SK-N-MC (cell line): ENCODE measurements around the gene PVR.
"Not testable (repeated sequence)": the region's sequence is repeated elsewhere in the genome, so short reads cannot be mapped to it uniquely, and the experiment has no call there.

Source experiments
- DNase-seq: peaks from one replicate; pipeline ENCODE4 v3.0.0-alpha.2; 2011; ENCODE audit warnings: low read depth, low spot score
- H3K27ac ChIP-seq: fragments of 200-600 bp; sonication (generic); 2 replicates; pipeline ENCODE4 v1.5.1; 2016; ENCODE audit warnings: mixed run types
- H3K36me3 ChIP-seq: fragments of 200-600 bp; sonication (generic); 2 replicates; pipeline ENCODE4 v1.6.1; 2017; ENCODE audit warnings: antibody characterized with exemption, low read length, mixed read lengths; ENCODE audit not compliant: insufficient read depth
- H3K4me3 ChIP-seq: fragments of 200-600 bp; sonication (generic); 2 replicates; pipeline ENCODE4 v1.5.1; 2016
- H3K9ac ChIP-seq: fragments of 200-600 bp; sonication (generic); 2 replicates; pipeline ENCODE4 v1.8.0; 2017; ENCODE audit warnings: mixed run types, mixed read lengths; ENCODE audit not compliant: insufficient read length
- H3K9me3 ChIP-seq: fragments of 200-600 bp; sonication (generic); 2 replicates; pipeline ENCODE4 v1.6.1; 2017; ENCODE audit warnings: low read depth, mild to moderate bottlenecking, antibody characterized with exemption, low read length, moderate library complexity, mixed read lengths
- EZH2 ChIP-seq: fragments of 200-600 bp; sonication (generic); IDR thresholded peaks from one replicate; pipeline ENCODE4 v1.6.1; 2017; ENCODE audit warnings: antibody characterized with exemption
- FOXP2 ChIP-seq: optimal IDR thresholded peaks from 2 replicates; pipeline ENCODE3; 2011; ENCODE audit warnings: mild to moderate bottlenecking, moderate library complexity; ENCODE audit not compliant: insufficient read depth; ENCODE audit errors: extremely low read length, control extremely low read depth
- POLR2AphosphoS5 ChIP-seq: IDR thresholded peaks from 2 replicates; pipeline ENCODE4 v1.6.1; 2012; ENCODE audit warnings: mild to moderate bottlenecking, low read depth, low read length, borderline replicate concordance

PVR gene

DNA sequence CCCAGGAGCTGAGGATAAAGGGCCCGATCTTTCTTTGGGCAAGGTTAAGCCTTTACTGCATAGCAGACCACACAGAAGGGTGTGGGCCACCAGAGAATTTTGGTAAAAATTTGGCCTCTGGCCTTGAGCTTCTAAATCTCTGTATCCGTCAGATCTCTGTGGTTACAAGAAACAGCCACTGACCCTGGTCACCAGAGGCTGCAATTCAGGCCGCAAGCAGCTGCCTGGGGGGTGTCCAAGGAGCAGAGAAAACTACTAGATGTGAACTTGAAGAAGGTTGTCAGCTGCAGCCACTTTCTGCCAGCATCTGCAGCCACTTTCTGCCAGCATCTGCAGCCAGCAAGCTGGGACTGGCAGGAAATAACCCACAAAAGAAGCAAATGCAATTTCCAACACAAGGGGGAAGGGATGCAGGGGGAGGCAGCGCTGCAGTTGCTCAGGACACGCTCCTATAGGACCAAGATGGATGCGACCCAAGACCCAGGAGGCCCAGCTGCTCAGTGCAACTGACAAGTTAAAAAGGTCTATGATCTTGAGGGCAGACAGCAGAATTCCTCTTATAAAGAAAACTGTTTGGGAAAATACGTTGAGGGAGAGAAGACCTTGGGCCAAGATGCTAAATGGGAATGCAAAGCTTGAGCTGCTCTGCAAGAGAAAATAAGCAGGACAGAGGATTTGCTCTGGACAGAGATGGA lies 19.1 kb downstream of the PVR start:
- H3K4me3 ChIP-seq = no peak overlapping the region
- H3K36me3 ChIP-seq = peaks cover 45% of the 10 kb centered on the region
- TF ChIP-seq EZH2 = no peak
- no peak for TF ChIP-seq FOXP2
- TF ChIP-seq POLR2AphosphoS5 = no peak
- H3K27ac ChIP-seq = no peak overlapping the region
- H3K9ac ChIP-seq = no peak overlapping the region
- H3K9me3 ChIP-seq = no peaks in the 10 kb centered on the region
- no peak for DNase-seq

DNA sequence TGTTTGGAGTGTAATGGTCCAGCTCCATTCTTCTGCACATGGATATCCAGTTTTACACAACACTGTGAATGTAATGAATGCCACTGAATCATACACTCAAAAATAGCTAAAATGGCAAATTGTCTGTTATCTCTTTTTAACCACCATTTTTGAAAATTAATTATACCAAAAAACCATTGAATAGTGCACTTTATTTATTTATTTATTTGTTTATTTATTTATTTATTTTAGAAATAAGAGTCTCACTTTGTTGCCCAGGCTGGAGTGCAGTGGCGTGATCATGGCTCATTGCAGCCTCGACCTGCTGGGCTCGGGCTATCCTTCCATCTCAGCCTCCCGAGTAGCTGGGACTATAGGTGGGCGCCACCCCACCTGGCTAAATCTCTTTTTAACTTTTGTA lies 20.3 kb downstream of the PVR start:
- TF ChIP-seq FOXP2 (no peak), POLR2AphosphoS5 (no peak), EZH2 (no peak)
- H3K4me3 ChIP-seq = no peak overlapping the region
- no peaks in the 10 kb centered on the region for H3K9me3 ChIP-seq
- H3K9ac ChIP-seq = no peak overlapping the region
- no peak overlapping the region for H3K27ac ChIP-seq
- no peak for DNase-seq
- H3K36me3 ChIP-seq = peaks cover 33% of the 10 kb centered on the region; the same call in 1 of the 2 replicates

DNA sequence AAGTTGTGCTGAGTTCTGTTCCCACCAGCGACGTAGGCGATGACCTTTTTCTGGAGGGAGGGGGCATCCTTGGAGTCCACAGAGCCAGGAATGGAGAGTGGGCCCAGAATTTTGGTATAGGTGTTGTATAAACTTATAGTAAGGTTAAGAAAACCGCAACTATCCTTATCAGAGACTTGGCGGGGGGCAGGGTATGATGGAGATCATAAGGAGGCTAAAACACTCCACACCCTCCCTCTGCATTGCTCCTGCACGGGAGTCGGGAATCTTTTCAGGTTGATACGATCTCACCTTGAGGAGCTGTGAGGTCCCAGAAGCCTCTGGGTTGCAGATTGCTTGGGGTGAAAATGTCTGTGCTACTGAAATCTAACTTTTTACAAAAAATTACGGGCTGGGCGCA lies 21.3 kb downstream of the PVR start:
- no peak overlapping the region for H3K9ac ChIP-seq
- TF ChIP-seq FOXP2 (no peak), POLR2AphosphoS5 (no peak), EZH2 (no peak)
- H3K9me3 ChIP-seq = no peaks in the 10 kb centered on the region
- DNase-seq = no peak
- H3K4me3 ChIP-seq = no peak overlapping the region
- H3K36me3 ChIP-seq = peaks cover 26% of the 10 kb centered on the region; the same call in 1 of the 2 replicates
- H3K27ac ChIP-seq = no peak overlapping the region

DNA sequence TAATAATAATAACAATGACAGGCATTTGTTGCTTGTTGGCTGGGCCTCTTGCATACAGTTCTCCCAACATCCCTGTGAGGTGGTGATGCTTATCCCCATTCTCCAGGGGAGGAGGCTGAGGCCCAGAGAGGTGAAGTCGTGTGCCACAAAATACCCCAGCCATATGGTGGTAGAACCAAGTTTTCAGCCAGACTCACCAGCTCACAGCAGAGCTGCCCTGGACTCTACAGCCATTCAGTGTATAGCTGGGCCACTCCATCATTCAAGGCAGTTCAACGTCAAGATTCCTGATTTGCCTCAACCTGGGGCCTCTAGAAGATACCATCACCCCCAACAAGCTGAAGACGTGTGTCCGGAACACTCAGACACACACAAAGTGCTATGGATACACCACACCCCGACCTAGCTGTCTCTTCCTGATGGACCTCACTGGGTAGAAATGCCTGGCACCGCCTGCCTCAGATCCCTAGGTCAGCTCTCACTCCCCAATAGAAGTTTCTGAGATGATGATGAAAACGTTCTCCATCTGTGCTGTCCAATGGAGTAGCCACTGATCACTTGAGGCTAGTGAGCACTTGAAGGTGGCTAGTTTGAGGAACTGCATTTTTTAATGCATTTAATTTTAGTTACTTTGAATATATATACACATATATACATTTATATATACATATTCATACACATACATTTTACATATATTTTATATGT lies 23.3 kb downstream of the PVR start:
- no peak for DNase-seq
- Histone ChIP-seq H3K4me3 (no peak overlapping the region), H3K9ac (no peak overlapping the region), H3K36me3 (peaks cover 6% of the 10 kb centered on the region; the same call in 1 of the 2 replicates), H3K27ac (no peak overlapping the region), H3K9me3 (no peaks in the 10 kb centered on the region)
- TF ChIP-seq FOXP2 (no peak), POLR2AphosphoS5 (no peak), EZH2 (no peak)

DNA sequence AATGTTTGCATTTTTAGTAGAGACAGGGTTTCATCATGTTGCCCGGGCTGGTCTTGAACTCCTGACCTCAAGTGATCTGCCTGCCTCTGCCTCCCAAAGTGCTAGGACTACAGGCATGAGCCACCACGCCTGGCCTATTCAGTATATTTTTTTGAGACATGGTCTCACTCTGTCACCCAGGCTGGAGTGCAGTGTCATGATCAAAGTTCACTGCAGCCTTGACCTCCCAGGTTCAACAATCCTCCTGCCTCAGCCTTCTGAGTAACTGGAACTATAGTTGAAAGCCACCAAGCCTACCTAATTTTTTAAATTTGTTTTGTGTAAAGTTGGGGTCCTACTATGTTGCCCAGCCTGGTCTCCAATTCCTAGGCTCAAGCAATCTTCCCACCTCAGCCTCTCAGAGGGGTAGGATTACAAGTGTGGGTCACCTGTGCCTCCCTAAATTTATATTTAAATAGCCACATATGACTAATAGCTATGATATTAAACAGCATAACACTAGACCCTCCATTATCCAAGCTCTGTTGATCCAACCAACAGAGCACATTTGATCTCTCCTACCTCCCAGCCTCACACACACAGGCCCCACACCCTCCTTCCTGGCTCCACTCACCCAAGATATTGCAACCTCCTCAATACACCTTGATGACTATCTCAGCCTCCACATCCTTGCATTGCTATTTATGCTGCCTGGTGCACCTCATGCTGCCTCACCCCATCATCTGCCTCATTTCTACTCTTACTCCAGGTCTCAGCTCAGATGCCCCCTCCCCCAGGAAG lies 25.5 kb downstream of the PVR start:
- no peak overlapping the region for H3K9ac ChIP-seq
- H3K27ac ChIP-seq = no peak overlapping the region
- no peak for TF ChIP-seq FOXP2
- TF ChIP-seq POLR2AphosphoS5 = no peak
- TF ChIP-seq EZH2 = no peak
- no peak for DNase-seq
- no peaks in the 10 kb centered on the region for H3K9me3 ChIP-seq
- H3K36me3 ChIP-seq = no peaks in the 10 kb centered on the region
- H3K4me3 ChIP-seq = no peak overlapping the region

DNA sequence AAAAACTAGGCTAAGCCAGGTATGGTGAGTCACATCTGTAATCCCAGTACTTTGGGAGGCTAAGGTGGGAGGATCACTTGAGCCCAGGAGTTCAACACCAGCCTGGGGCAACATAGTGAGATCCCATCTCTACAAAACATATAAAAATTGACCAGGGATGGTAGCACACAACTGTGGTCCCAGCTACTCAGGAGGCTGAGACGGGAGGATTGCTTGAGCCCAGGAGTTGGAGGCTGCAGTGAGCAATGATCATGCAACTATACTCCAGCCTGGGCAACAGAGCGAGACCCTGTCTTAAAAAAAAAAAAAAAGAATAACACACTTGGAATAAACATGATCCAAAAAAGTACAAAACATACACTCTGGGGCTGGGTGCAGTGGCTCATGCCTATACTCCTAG lies 26.3 kb downstream of the PVR start:
- not testable (repeated sequence) for H3K27ac ChIP-seq, H3K4me3 ChIP-seq, DNase-seq, H3K9me3 ChIP-seq, H3K36me3 ChIP-seq, H3K9ac ChIP-seq

DNA sequence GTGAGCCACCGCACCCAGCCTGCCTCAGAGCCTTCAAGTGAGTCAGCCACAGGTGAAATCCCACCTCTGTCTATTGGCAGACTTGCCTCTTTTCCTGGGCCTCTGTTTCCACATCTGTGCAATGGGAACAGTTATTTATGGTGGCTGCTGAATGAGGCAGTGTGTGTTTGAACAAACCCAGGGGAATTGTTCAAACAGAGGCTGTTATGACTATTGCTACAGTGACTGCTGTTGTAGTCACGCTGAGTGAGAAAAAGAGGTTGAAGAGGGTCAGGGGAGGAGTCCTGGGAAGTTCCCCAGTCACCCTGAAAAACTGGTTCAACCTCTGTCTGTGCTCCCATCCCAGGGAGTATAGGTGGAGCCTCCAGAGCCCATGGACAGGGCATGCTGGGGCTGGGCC lies 27.7 kb downstream of the PVR start, which contains the start of gene CEACAM19:
TSS of gene CEACAM19 (plus strand) at position 83 of the 400 bp plus-strand sequence. CDS start 450 bp downstream, outside the sequence.
- DNase-seq = no peak
- H3K36me3 ChIP-seq = no peaks in the 10 kb centered on the region
- H3K9ac ChIP-seq = no peak within 1 kb of the TSS
- no peak within 1 kb of the TSS for H3K27ac ChIP-seq
- H3K4me3 ChIP-seq = no peak within 1 kb of the TSS
- TF ChIP-seq FOXP2 (no peak), EZH2 (no peak), POLR2AphosphoS5 (no peak)
- no peaks in the 10 kb centered on the region for H3K9me3 ChIP-seq

DNA sequence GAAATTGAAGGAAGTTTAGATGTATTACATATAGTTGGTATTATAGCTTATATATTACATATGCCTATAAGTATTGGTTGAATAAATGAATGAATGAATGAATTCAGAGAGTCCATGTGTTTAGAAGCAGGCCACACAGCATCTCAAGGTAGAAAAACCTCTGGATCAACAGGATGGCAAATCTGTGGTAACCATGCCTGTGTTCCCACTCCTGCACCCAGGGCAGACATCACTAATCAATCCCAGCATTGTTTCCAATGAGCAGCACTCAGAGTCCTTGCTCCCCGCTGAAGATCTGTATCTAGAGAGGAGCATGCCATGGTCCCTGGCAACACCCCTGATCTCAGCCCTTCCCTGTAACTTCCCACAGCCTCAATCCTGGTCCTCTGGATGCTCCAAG lies 28.5 kb downstream of the PVR start:
- no peak overlapping the region for H3K27ac ChIP-seq
- no peaks in the 10 kb centered on the region for H3K9me3 ChIP-seq
- no peaks in the 10 kb centered on the region for H3K36me3 ChIP-seq
- DNase-seq = no peak
- no peak for TF ChIP-seq EZH2
- no peak for TF ChIP-seq POLR2AphosphoS5
- no peak for TF ChIP-seq FOXP2
- H3K4me3 ChIP-seq = no peak overlapping the region
- no peak overlapping the region for H3K9ac ChIP-seq

DNA sequence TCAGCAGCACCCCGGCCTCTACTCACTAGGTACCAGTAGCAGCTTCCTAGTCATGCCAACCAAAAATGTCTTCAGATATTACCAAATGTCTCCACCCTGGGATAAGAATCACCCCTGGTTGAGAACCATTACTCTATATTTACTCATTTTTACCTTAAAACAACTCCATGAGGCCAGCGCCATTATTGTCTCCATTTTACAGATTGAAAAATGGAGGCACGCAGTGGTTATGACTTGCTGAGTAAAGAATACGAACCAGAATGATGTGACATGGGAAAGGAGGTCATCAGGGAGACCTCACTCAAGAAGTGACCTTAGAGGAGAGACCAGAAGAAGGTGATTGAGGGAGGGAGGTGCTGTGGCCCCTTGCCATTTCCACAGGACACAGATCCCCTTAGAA lies 29.8 kb downstream of the PVR start:
- Histone ChIP-seq H3K9me3 (no peaks in the 10 kb centered on the region), H3K36me3 (no peaks in the 10 kb centered on the region), H3K9ac (no peak overlapping the region), H3K4me3 (no peak overlapping the region), H3K27ac (no peak overlapping the region)
- TF ChIP-seq EZH2 = no peak
- no peak for TF ChIP-seq POLR2AphosphoS5
- TF ChIP-seq FOXP2 = no peak
- no peak for DNase-seq
